GM18505 (cell line): ENCODE measurements around the gene SCNN1B.
"Not testable (repeated sequence)": the region's sequence is repeated elsewhere in the genome, so short reads cannot be mapped to it uniquely, and the experiment has no call there.

ENCODE experiments used
- ATAC-seq: cut with Tn5 transposase; IDR thresholded peaks from one replicate; pipeline ENCODE4 v1.9.1; 2021; ENCODE audit not compliant: unreplicated experiment
- POLR2A ChIP-seq: IDR thresholded peaks from 4 replicates; pipeline ENCODE4 v1.6.1; 2011; ENCODE audit warnings: borderline replicate concordance; ENCODE audit not compliant: insufficient read depth, insufficient read length; ENCODE audit errors: extremely low read depth

Gene SCNN1B

DNA sequence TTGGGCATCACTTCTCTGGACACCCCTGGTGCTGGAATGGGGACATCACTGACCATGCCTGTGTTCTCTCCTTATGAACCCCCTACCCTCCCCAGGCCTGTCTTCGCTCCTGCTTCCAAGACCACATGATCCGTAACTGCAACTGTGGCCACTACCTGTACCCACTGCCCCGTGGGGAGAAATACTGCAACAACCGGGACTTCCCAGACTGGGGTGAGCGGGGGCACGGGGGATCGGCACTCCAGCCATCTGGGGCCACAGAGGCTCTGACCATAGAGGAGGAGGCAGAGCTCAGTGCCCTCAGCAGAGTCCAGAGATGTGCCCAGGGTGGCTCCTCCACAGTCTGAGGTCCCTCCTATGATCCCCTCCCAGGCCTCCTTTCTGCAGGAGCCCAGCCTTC lies 73.5 kb downstream of the SCNN1B start:
- ATAC-seq, result no peak
- no peak for TF ChIP-seq POLR2A

- ATAC-seq, result no peak
- no peak for TF ChIP-seq POLR2A
These were observed 75.2 kb downstream of the SCNN1B start for GRCh38 chr16:23377071-23377931.

- no peak for TF ChIP-seq POLR2A
- no peak for ATAC-seq
These were observed 76.2 kb downstream of the SCNN1B start for GRCh38 chr16:23378256-23378655.

- no peak for TF ChIP-seq POLR2A
- ATAC-seq, result no peak
These were observed 76.8 kb downstream of the SCNN1B start for GRCh38 chr16:23378921-23379320.

- TF ChIP-seq POLR2A, result no peak
These were observed 77.6 kb downstream of the SCNN1B start for GRCh38 chr16:23379707-23380106.

GRCh38 chr16:23380501-23380951 lies 78.4 kb downstream of the SCNN1B start:
- TF ChIP-seq POLR2A, result no peak
- ATAC-seq, result no peak

More at GRCh38 chr16:23379707-23380106, 77.6 kb downstream of the SCNN1B start:
- ATAC-seq, result no peak

DNA sequence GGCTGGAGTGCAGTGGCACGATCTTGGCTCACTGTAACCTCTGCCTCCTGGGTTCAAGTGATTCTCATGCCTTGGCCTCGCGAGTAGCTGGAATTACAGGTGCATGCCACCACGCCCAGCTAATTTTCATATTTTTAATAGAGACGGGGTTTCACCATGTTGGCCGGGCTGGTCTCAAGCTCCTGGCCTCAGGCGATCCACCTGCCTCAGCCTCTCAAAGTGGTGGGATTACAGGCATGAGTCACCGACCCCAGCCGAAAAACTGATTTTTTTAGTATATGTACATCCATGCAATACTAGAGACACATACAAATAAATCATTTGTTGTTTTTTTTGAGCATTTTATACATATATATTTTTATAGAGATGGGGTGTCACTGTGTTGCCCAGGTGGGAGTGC lies 79.6 kb downstream of the SCNN1B start:
- not testable (repeated sequence) for ATAC-seq

DNA sequence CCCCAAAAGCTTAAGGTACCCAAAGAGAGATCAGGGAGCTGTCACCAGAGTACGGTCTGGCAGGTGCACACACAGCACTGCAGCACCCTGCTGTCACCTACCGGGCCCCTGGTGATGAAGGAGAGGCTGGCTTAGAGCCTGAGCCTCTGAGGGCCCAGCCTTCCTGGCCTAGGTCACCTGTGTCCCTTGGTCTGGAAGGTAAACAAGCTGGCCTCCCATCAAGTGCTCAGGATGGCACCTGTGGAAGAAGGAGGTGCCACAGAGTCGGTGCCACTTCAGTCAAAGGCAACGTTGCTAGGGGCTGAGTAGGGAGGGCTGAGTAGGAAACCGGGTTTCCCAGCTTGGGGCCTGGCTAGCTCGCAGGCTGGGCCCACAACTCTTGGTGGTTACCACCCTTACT lies 80.2 kb downstream of the SCNN1B start:
- ATAC-seq, result no peak
- TF ChIP-seq POLR2A, result no peak

GRCh38 chr16:23383881-23384280 lies 81.8 kb downstream of the SCNN1B start:
- no peak for TF ChIP-seq POLR2A
- ATAC-seq, result no peak

GRCh38 chr16:23384878-23385277 lies 82.8 kb downstream of the SCNN1B start:
- no peak for TF ChIP-seq POLR2A
- ATAC-seq, result no peak

GRCh38 chr16:23385441-23385840 lies 83.3 kb downstream of the SCNN1B start:
- no peak for ATAC-seq
- no peak for TF ChIP-seq POLR2A

GRCh38 chr16:23387666-23388065 lies 85.6 kb downstream of the SCNN1B start:
- TF ChIP-seq POLR2A, result no peak
- ATAC-seq, result no peak

DNA sequence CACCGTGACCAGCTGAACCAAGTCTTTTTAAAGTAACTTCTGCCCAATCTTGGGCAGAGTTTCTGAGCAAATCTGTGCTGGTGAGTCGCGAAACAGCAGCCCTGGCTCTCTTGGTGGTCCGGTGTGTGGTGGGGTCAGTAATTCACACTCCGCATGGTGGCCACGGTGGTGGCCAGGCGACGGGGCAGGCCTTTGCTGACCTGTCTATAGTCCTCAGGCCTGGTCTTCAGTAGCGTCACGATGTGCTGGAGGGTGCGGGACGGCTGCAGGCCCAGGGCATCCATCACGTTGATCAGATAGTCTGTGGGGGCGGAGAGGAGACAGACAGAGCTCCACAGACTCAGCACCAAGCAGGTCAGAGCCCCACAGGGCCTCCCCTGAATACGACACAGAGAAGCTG lies 86.7 kb downstream of the SCNN1B start:
- ATAC-seq, result no peak
- TF ChIP-seq POLR2A, result no peak

DNA sequence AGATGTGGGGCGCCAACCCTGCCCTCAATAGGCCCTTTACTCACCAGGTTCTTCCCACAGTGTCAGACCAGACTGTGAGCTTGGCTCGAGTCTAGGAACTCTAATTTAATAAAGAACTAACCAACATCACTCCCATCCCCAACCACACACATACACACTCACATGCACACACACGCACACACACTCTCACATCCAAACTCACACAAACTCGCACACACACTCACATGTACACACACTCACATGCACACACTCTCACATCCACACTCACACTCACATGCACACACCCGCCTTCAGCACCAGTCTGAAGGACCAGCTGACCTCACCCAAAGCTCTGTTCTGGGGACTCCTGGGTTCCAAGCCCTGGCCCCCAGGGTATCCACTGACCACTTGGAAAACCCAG lies 87.1 kb downstream of the SCNN1B start:
- TF ChIP-seq POLR2A, result no peak
- no peak for ATAC-seq

DNA sequence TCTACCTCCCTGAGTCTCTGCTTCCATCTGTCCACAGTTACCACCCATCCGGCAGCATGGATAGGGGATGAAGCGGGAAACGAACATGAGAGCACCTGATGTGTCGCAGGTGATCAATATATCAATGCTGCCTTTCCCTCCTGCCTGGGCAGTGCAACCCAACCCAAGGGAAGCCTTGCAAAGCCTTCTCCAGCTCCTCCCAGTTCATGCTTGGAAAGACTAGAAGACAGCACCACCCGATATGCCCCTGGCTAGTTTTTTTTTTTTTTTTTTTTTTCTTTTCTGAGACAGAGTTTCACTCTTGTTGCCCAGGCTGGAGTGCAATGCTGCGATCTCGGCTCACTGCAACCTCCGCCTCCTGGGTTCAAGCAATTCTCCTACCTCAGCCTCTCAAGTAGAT lies 87.8 kb downstream of the SCNN1B start:
- not testable (repeated sequence) for ATAC-seq
